BJ (cell line): ENCODE results near the gene CLDN5. TPM values are rescaled to one million over a fixed set of nuclear protein-coding genes. Genes with fewer than 3 reads are reported as not detected.
A peak's percentile ranks its signal among the peaks of the same experiment; 100 is the strongest.

Experiments used
- CTCF ChIA-PET: fragments of 350-600 bp; formaldehyde crosslinking; extraction: SDS; loops from one replicate; lab custom pipeline; 2021; ENCODE audit warnings: antibody characterized with exemption, inconsistent platforms; lab: Yijun Ruan, JAX
- POLR2A ChIA-PET: fragments of 300-600 bp; sonication (Branson Sonifier 250); formaldehyde crosslinking; extraction: SDS; loops from one replicate; lab custom pipeline; 2021; ENCODE audit warnings: antibody characterized with exemption; lab: Charles Lee
- DNase-seq: peaks from one replicate; pipeline ENCODE4 v3.0.0-alpha.2; 2011; ENCODE audit warnings: low read depth
- H3K27me3 ChIP-seq: 2 replicates; pipeline ENCODE4 v1.6.0; 2011; ENCODE audit warnings: low read length; ENCODE audit not compliant: control insufficient read depth, insufficient read depth
- H3K36me3 ChIP-seq: 2 replicates; pipeline ENCODE4 v1.5.1; 2011; ENCODE audit warnings: low read length; ENCODE audit not compliant: control insufficient read depth, insufficient read depth
- H3K4me3 ChIP-seq: 2 replicates; pipeline ENCODE4 v1.5.1; 2011; ENCODE audit warnings: low read depth, mild to moderate bottlenecking, control low read depth, low read length
- polyA plus RNA-seq: library from polyadenylated mRNA; depleted of rRNA; stranded (reverse); fragments of >200 nt; gene quantifications from 2 replicates; pipeline ENCODE4 v1.2.3, GENCODE V29; 2011
- TF ChIP-seq, protein P1 (sequence below): IDR thresholded peaks from 2 replicates; pipeline ENCODE4 v1.5.1; 2011; ENCODE audit warnings: low read depth, mild to moderate bottlenecking, control low read depth, inconsistent platforms, low read length, moderate library complexity; ENCODE audit not compliant: insufficient read depth

CLDN5 gene
- polyA plus RNA-seq, 1 experiment = 0.05 TPM

DNA sequence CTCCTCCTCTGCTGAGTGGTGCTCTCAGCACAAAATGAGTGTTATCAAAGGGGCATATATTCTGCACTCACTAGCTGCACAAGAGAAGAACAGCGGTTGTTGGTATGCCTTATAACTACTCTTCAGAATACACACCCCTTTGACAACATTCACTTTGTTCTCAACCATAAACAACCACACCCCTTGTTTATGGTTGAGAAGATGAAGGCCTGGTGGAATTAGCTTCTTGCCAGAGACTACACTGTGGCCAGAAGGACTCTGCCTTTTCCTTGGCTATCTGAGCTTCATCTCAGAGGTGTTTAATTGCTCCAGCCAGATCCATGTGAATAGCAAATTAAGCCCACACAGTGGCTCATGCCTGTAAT is 45.0 kb upstream of the CLDN5 start:
- H3K27me3 ChIP-seq = no peaks in the 10 kb centered on the region
- no peak for DNase-seq
- ChIA-PET POLR2A (no interaction called here), CTCF (interaction anchor here (0.5 to 1.8 kb wide), 4 partner anchors 14 to 90 kb away, joined by 3 to 5 read pairs (median 3); no protein-coding TSS in a partner anchor)
- TF ChIP-seq, protein P1, sequence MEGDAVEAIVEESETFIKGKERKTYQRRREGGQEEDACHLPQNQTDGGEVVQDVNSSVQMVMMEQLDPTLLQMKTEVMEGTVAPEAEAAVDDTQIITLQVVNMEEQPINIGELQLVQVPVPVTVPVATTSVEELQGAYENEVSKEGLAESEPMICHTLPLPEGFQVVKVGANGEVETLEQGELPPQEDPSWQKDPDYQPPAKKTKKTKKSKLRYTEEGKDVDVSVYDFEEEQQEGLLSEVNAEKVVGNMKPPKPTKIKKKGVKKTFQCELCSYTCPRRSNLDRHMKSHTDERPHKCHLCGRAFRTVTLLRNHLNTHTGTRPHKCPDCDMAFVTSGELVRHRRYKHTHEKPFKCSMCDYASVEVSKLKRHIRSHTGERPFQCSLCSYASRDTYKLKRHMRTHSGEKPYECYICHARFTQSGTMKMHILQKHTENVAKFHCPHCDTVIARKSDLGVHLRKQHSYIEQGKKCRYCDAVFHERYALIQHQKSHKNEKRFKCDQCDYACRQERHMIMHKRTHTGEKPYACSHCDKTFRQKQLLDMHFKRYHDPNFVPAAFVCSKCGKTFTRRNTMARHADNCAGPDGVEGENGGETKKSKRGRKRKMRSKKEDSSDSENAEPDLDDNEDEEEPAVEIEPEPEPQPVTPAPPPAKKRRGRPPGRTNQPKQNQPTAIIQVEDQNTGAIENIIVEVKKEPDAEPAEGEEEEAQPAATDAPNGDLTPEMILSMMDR = no peak
- H3K4me3 ChIP-seq = no peak overlapping the region
- no peaks in the 10 kb centered on the region for H3K36me3 ChIP-seq

DNA sequence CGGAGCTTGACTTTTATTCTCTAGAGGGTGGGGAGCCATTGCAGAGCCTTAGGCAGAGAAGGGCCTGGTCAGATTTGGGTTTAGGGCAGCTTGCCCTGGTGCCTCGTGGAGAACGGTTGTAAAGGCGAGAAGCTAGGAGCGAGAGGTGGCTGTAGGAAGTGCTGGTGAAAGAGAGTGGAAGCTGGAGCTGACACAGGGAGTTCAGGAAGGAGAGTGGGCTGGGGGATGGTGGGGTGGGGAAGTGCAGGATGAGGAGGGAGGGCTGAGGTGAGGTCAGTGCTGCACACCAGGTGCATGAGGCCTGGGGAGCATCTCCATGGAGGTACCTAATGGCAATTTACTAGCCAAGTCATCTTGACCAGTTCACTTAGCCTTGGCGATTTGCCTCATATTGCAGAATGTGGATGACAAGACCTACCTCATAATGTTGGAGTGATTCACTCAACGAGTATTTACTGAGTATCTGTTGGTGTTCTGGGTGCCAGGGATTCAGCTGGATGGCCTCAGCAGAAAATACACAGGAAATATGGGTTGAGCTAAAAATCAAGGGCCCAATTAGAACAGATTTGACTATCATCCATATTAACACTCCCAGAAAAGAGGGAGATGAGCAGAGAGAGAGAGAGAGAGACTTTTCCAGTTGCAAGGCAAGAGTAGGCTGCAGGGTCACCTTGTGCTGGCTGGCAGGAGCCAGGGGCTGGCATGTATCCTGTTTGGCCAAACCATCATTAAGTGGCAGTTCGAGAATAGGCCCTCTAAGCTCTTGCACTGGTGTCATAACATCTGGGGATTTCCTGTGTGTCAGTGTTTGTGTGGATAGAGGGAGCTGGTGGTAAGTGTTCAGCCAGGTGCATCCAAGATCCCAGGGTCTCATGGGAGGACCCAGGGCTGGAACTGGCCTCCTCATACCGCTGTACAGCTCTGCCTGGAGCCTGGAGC is 44.4 kb upstream of the CLDN5 start:
- DNase-seq = peak; percentile 74
- CTCF ChIA-PET = interaction anchor here (0.6 to 1.8 kb wide), 6 partner anchors 8 to 441 kb away, joined by 3 to 5 read pairs (median 4); no protein-coding TSS in a partner anchor
- TF ChIP-seq, protein P1 = no peak

DNA sequence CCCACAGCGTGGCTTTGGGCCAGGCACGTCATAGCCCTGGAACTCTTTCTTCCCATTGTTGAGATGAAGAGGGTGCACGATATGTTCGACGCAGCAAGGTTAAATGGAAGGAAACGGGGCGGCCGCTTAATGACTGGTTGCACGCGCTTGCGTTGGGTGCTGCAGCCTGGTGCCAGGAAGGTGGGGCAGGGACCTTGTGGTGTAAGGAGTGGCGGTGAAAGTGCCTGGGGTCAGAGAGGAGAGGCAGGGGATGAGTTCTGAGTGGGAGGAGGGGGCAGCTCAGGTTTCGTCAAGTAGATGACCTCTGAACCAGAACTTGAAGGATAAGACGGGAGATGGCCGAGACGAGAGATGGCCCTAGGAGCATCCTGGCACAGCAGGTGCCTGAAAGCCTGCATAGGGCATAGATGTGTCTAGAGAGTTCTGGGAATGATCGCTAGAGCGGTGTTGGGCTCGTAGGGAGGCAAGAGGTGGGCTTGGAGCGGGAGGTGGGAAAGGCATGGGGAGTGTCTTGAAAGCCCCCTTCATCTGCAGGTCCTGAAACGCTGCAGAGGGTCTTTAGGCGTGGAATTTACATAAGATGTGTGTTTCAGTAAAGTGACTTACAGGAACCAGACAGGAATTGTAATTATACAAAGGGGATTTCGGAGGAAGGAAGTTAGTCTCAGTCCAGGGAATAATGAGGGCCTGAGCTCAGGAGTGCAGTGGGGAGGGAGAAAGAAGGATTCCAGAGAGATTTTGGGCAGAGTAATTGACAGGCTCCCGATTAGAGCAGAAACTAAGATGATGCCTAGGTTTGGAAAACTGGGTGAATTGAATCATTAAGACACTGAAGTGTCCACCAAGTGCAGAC is 43.2 kb upstream of the CLDN5 start:
- H3K4me3 ChIP-seq = no peak overlapping the region
- CTCF ChIA-PET = interaction anchor here (1.1 to 1.4 kb wide), 2 partner anchors 8 to 10 kb away, joined by 4 read pairs; no protein-coding TSS in a partner anchor
- TF ChIP-seq, protein P1 = no peak
- POLR2A ChIA-PET = no interaction called here
- no peaks in the 10 kb centered on the region for H3K36me3 ChIP-seq
- DNase-seq = no peak
- no peaks in the 10 kb centered on the region; the same call in 1 of the 2 replicates for H3K27me3 ChIP-seq

More for the DNA sequence above, 44.4 kb upstream of the CLDN5 start:
- Histone ChIP-seq H3K4me3 (no peak overlapping the region), H3K27me3 (no peaks in the 10 kb centered on the region), H3K36me3 (no peaks in the 10 kb centered on the region)
- POLR2A ChIA-PET = interaction anchor here (0.7 kb wide), 1 partner anchor 617 kb away, joined by 3 read pairs; no protein-coding TSS in a partner anchor

DNA sequence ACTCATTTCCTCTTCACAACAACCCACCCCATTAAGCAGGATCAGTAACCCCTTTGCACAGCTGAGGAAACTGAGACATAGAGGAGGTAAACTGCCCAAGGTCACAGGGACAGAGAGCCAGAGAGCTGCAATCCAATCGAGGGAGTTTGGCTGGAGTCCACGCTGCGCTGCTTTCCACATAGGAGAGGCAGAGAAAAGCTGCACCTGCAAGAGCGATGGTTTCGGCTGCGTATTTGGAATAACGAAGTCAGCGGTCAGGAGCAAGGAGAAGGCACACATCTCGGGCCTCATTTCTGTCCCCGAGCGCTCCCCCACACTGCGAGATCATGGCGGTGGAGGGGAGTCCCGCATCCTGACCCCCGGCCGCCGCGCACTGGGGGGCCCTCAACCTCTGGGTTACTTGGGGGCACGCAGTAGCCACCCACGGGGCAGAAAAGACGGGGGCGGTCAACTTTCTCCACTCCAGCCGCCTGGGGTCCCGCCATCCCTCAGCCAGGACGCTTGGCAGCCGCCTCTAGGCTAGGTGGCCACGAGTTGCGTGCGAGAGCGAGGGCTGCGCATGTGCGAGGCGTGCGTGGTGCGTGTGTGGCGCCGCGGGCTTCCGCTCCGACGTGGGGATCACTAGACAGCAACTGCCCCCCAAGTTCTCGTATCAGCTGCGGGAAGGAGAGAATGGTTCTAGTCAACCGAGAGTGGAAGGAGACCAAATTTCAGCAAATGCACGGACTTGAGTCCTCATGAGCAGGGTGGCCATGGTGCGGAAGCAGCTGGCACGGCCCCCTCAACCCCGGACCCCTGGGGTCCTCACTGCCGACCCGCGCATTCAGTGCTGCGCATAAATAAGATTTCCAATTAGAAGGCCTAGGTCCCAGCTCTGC is 42.3 kb upstream of the CLDN5 start:
- Histone ChIP-seq H3K36me3 (no peaks in the 10 kb centered on the region), H3K27me3 (no peaks in the 10 kb centered on the region; the same call in 1 of the 2 replicates), H3K4me3 (no peak overlapping the region)
- TF ChIP-seq, protein P1 = no peak
- ChIA-PET CTCF (interaction anchor here (0.7 to 1.1 kb wide), 3 partner anchors 12 to 63 kb away, joined by 3 read pairs; no protein-coding TSS in a partner anchor), POLR2A (no interaction called here)
- DNase-seq = no peak
